ENCODE measurements around the gene RAMAC.
"Not testable (repeated sequence)": the region's sequence is repeated elsewhere in the genome, so short reads cannot be mapped to it uniquely, and the experiment has no call there.

The RAMAC gene

GRCh38 chr15:82969353-82969752 lies 16.7 kb upstream of the RAMAC start:
- DNase-seq, result no peak

GRCh38 chr15:82970078-82970686 lies 15.8 kb upstream of the RAMAC start:
- no peak for DNase-seq

GRCh38 chr15:82970696-82971095 lies 15.3 kb upstream of the RAMAC start:
- no peak for DNase-seq

GRCh38 chr15:82971218-82971984 lies 14.6 kb upstream of the RAMAC start:
- no peak for DNase-seq

- no peak for DNase-seq
These were observed 13.0 kb upstream of the RAMAC start for GRCh38 chr15:82972990-82973389.

GRCh38 chr15:82977076-82977475 lies 8.9 kb upstream of the RAMAC start:
- no peak for DNase-seq

GRCh38 chr15:82978438-82978837 lies 7.6 kb upstream of the RAMAC start:
- DNase-seq, result no peak

GRCh38 chr15:82979726-82980125 lies 6.3 kb upstream of the RAMAC start:
- no peak for DNase-seq

GRCh38 chr15:82980981-82981380 lies 5.0 kb upstream of the RAMAC start:
- no peak for DNase-seq

- no peak for DNase-seq
These were observed 401 bp downstream of the RAMAC start for GRCh38 chr15:82986442-82986780.

- no peak for DNase-seq
These were observed 6.5 kb downstream of the RAMAC start for GRCh38 chr15:82992436-82992998.

- DNase-seq, result no peak
These were observed 7.1 kb downstream of the RAMAC start for GRCh38 chr15:82993144-82993543.

GRCh38 chr15:82995076-82995475 lies 9.1 kb downstream of the RAMAC start:
- DNase-seq, result no peak

- DNase-seq, result no peak
These were observed 9.9 kb downstream of the RAMAC start for GRCh38 chr15:82995938-82996337.

- no peak for DNase-seq
These were observed 13.4 kb downstream of the RAMAC start for GRCh38 chr15:82999426-82999825.

- DNase-seq, result peak; percentile 9 to 59
These were observed 14.1 kb downstream of the RAMAC start for GRCh38 chr15:82999905-83000671.

- DNase-seq, result not testable (repeated sequence)
These were observed 14.6 kb downstream of the RAMAC start for GRCh38 chr15:83000672-83001031.

GRCh38 chr15:83010709-83011270 lies 24.8 kb downstream of the RAMAC start:
- DNase-seq, result peak; percentile 55 to 60

- peak; percentile 79 to 86 for DNase-seq
These were observed 25.5 kb downstream of the RAMAC start, which contains the start of gene C15orf40 for GRCh38 chr15:83011271-83012075. TSS of gene C15orf40 (minus strand) at chr15:83011639. CDS start at chr15:83011607, 32 bp downstream.

GRCh38 chr15:83012076-83012426 lies 26.0 kb downstream of the RAMAC start:
- DNase-seq, result no peak

- no peak for DNase-seq
These were observed 26.6 kb downstream of the RAMAC start for GRCh38 chr15:83012636-83013035.

- DNase-seq, result no peak
These were observed 28.2 kb downstream of the RAMAC start for GRCh38 chr15:83014205-83014653.

Data from hippocampal formation (tissue), 2 donors.